ENCODE measurements around the gene ZKSCAN5.
"Not testable (repeated sequence)": the region's sequence is repeated elsewhere in the genome, so short reads cannot be mapped to it uniquely, and the experiment has no call there.

ZKSCAN5 gene

GRCh38 chr7:99561737-99562051 is 57.2 kb downstream of the ZKSCAN5 start:
- WGBS (ENCODE audit: insufficient coverage, insufficient read length) = no CpG with 5 or more reads among the region's 2 CpGs

GRCh38 chr7:99562114-99562784 is 57.8 kb downstream of the ZKSCAN5 start:
- no CpG with 5 or more reads among the region's 9 CpGs for WGBS (ENCODE audit: insufficient coverage, insufficient read length)
- Histone ChIP-seq H3K36me3 (ENCODE audit: control insufficient read depth, insufficient read depth, low read length) (peaks cover 12% of the 10 kb centered on the region; the same call in 1 of the 2 replicates), H3K9me3 (ENCODE audit: control insufficient read depth, insufficient read depth, low read length) (no peaks in the 10 kb centered on the region), H3K4me1 (ENCODE audit: control insufficient read depth, insufficient read depth, low read length) (no peaks in the 10 kb centered on the region), H3K27me3 (ENCODE audit: control insufficient read depth, insufficient read depth, low read length) (no peaks in the 10 kb centered on the region), H3K4me3 (ENCODE audit: low read length) (no peak overlapping the region), H3K27ac (ENCODE audit: low read length) (no peak overlapping the region)
- no peak for DNase-seq (ENCODE audit: low read depth, low spot score)

More at GRCh38 chr7:99561737-99562051, 57.2 kb downstream of the ZKSCAN5 start:
- Histone ChIP-seq H3K4me1 (ENCODE audit: control insufficient read depth, insufficient read depth, low read length) (no peaks in the 10 kb centered on the region), H3K4me3 (ENCODE audit: low read length) (no peak overlapping the region), H3K27me3 (ENCODE audit: control insufficient read depth, insufficient read depth, low read length) (no peaks in the 10 kb centered on the region), H3K27ac (ENCODE audit: low read length) (no peak overlapping the region), H3K9me3 (ENCODE audit: control insufficient read depth, insufficient read depth, low read length) (no peaks in the 10 kb centered on the region), H3K36me3 (ENCODE audit: control insufficient read depth, insufficient read depth, low read length) (peaks cover 12% of the 10 kb centered on the region; the same call in 1 of the 2 replicates)
- no peak for DNase-seq (ENCODE audit: low read depth, low spot score)

- Histone ChIP-seq H3K9me3 (ENCODE audit: control insufficient read depth, insufficient read depth, low read length) (no peaks in the 10 kb centered on the region), H3K4me1 (ENCODE audit: control insufficient read depth, insufficient read depth, low read length) (no peaks in the 10 kb centered on the region), H3K27me3 (ENCODE audit: control insufficient read depth, insufficient read depth, low read length) (no peaks in the 10 kb centered on the region), H3K36me3 (ENCODE audit: control insufficient read depth, insufficient read depth, low read length) (peaks cover 12% of the 10 kb centered on the region; the same call in 1 of the 2 replicates), H3K27ac (ENCODE audit: low read length) (no peak overlapping the region), H3K4me3 (ENCODE audit: low read length) (no peak overlapping the region)
- no peak for DNase-seq (ENCODE audit: low read depth, low spot score)
- no CpG with 5 or more reads among the region's 2 CpGs for WGBS (ENCODE audit: insufficient coverage, insufficient read length)
Observed at GRCh38 chr7:99562832-99563231, 58.4 kb downstream of the ZKSCAN5 start.

GRCh38 chr7:99563650-99564049 is 59.2 kb downstream of the ZKSCAN5 start:
- no peaks in the 10 kb centered on the region for H3K27me3 ChIP-seq (ENCODE audit: control insufficient read depth, insufficient read depth, low read length)
- no peaks in the 10 kb centered on the region for H3K4me1 ChIP-seq (ENCODE audit: control insufficient read depth, insufficient read depth, low read length)
- DNase-seq (ENCODE audit: low read depth, low spot score) = no peak
- no peak overlapping the region for H3K4me3 ChIP-seq (ENCODE audit: low read length)
- no peak overlapping the region for H3K27ac ChIP-seq (ENCODE audit: low read length)
- H3K9me3 ChIP-seq (ENCODE audit: control insufficient read depth, insufficient read depth, low read length) = no peaks in the 10 kb centered on the region
- H3K36me3 ChIP-seq (ENCODE audit: control insufficient read depth, insufficient read depth, low read length) = peaks cover 12% of the 10 kb centered on the region; the same call in 1 of the 2 replicates
- WGBS (ENCODE audit: insufficient coverage, insufficient read length) = no CpG with 5 or more reads among the region's 10 CpGs

- H3K27me3 ChIP-seq (ENCODE audit: control insufficient read depth, insufficient read depth, low read length); H3K27ac ChIP-seq (ENCODE audit: low read length); H3K36me3 ChIP-seq (ENCODE audit: control insufficient read depth, insufficient read depth, low read length); DNase-seq (ENCODE audit: low read depth, low spot score); H3K4me3 ChIP-seq (ENCODE audit: low read length); H3K4me1 ChIP-seq (ENCODE audit: control insufficient read depth, insufficient read depth, low read length); H3K9me3 ChIP-seq (ENCODE audit: control insufficient read depth, insufficient read depth, low read length): not testable (repeated sequence)
- WGBS (ENCODE audit: insufficient coverage, insufficient read length) = no CpG with 5 or more reads among the region's 7 CpGs
Observed at GRCh38 chr7:99568770-99569169, 64.3 kb downstream of the ZKSCAN5 start.

GRCh38 chr7:99571768-99572167 is 67.3 kb downstream of the ZKSCAN5 start:
- Histone ChIP-seq H3K36me3 (ENCODE audit: control insufficient read depth, insufficient read depth, low read length) (peaks cover 7% of the 10 kb centered on the region; the same call in 1 of the 2 replicates), H3K27ac (ENCODE audit: low read length) (no peak overlapping the region), H3K27me3 (ENCODE audit: control insufficient read depth, insufficient read depth, low read length) (no peaks in the 10 kb centered on the region), H3K4me3 (ENCODE audit: low read length) (no peak overlapping the region), H3K9me3 (ENCODE audit: control insufficient read depth, insufficient read depth, low read length) (no peaks in the 10 kb centered on the region), H3K4me1 (ENCODE audit: control insufficient read depth, insufficient read depth, low read length) (no peaks in the 10 kb centered on the region)
- no CpG with 5 or more reads among the region's 3 CpGs for WGBS (ENCODE audit: insufficient coverage, insufficient read length)
- no peak for DNase-seq (ENCODE audit: low read depth, low spot score)

GRCh38 chr7:99573257-99573656 is 68.8 kb downstream of the ZKSCAN5 start:
- no CpG with 5 or more reads among the region's 1 CpG for WGBS (ENCODE audit: insufficient coverage, insufficient read length)
- Histone ChIP-seq H3K36me3 (ENCODE audit: control insufficient read depth, insufficient read depth, low read length) (peaks cover 7% of the 10 kb centered on the region; the same call in 1 of the 2 replicates), H3K27ac (ENCODE audit: low read length) (no peak overlapping the region), H3K4me1 (ENCODE audit: control insufficient read depth, insufficient read depth, low read length) (no peaks in the 10 kb centered on the region), H3K27me3 (ENCODE audit: control insufficient read depth, insufficient read depth, low read length) (no peaks in the 10 kb centered on the region), H3K9me3 (ENCODE audit: control insufficient read depth, insufficient read depth, low read length) (no peaks in the 10 kb centered on the region), H3K4me3 (ENCODE audit: low read length) (no peak overlapping the region)
- DNase-seq (ENCODE audit: low read depth, low spot score) = no peak

- no CpG with 5 or more reads among the region's 3 CpGs for WGBS (ENCODE audit: insufficient coverage, insufficient read length)
- Histone ChIP-seq H3K27me3 (ENCODE audit: control insufficient read depth, insufficient read depth, low read length) (no peaks in the 10 kb centered on the region), H3K4me3 (ENCODE audit: low read length) (no peak overlapping the region), H3K36me3 (ENCODE audit: control insufficient read depth, insufficient read depth, low read length) (peaks cover 7% of the 10 kb centered on the region; the same call in 1 of the 2 replicates), H3K27ac (ENCODE audit: low read length) (no peak overlapping the region), H3K9me3 (ENCODE audit: control insufficient read depth, insufficient read depth, low read length) (no peaks in the 10 kb centered on the region), H3K4me1 (ENCODE audit: control insufficient read depth, insufficient read depth, low read length) (no peaks in the 10 kb centered on the region)
- no peak for DNase-seq (ENCODE audit: low read depth, low spot score)
Observed at GRCh38 chr7:99576251-99576650, 71.8 kb downstream of the ZKSCAN5 start.

GRCh38 chr7:99579281-99579955 is 75.0 kb downstream of the ZKSCAN5 start:
- Histone ChIP-seq H3K36me3 (ENCODE audit: control insufficient read depth, insufficient read depth, low read length) (no peaks in the 10 kb centered on the region), H3K27ac (ENCODE audit: low read length) (no peak overlapping the region), H3K4me1 (ENCODE audit: control insufficient read depth, insufficient read depth, low read length) (no peaks in the 10 kb centered on the region), H3K27me3 (ENCODE audit: control insufficient read depth, insufficient read depth, low read length) (no peaks in the 10 kb centered on the region), H3K4me3 (ENCODE audit: low read length) (peak overlapping the region; percentile 29; the same call in 1 of the 2 replicates), H3K9me3 (ENCODE audit: control insufficient read depth, insufficient read depth, low read length) (no peaks in the 10 kb centered on the region)
- WGBS (ENCODE audit: insufficient coverage, insufficient read length) = no CpG with 5 or more reads among the region's 10 CpGs
- no peak for DNase-seq (ENCODE audit: low read depth, low spot score)

- peak; percentile 58 for DNase-seq (ENCODE audit: low read depth, low spot score)
- H3K36me3 ChIP-seq (ENCODE audit: control insufficient read depth, insufficient read depth, low read length) = no peaks in the 10 kb centered on the region
- no CpG with 5 or more reads among the region's 54 CpGs for WGBS (ENCODE audit: insufficient coverage, insufficient read length)
- no peak overlapping the region for H3K27ac ChIP-seq (ENCODE audit: low read length)
- no peaks in the 10 kb centered on the region for H3K9me3 ChIP-seq (ENCODE audit: control insufficient read depth, insufficient read depth, low read length)
- H3K4me1 ChIP-seq (ENCODE audit: control insufficient read depth, insufficient read depth, low read length) = no peaks in the 10 kb centered on the region
- no peaks in the 10 kb centered on the region for H3K27me3 ChIP-seq (ENCODE audit: control insufficient read depth, insufficient read depth, low read length)
- peak overlapping the region; percentile 29; the same call in 1 of the 2 replicates for H3K4me3 ChIP-seq (ENCODE audit: low read length)
Observed at GRCh38 chr7:99579956-99580777, 75.7 kb downstream of the ZKSCAN5 start.
